IMR-90 (cell line): Measurements from ENCODE around the gene SS18L1. TPM values are rescaled to one million over a fixed set of nuclear protein-coding genes. Genes with fewer than 3 reads are reported as not detected.

Experiments
- ATAC-seq: fragments of 200-7000 bp; cut with Tn5 transposase; 2 replicates; pipeline ENCODE4 v1.9.1; 2020; ENCODE audit warnings: low read depth, mild to moderate bottlenecking, moderate library complexity
- BruUV-seq: library from RNA; stranded (reverse); fragments of 400-500 nt; replicated peaks from 2 replicates; lab custom pipeline; 2021; lab: Mats Ljungman, UMichigan
- CTCF ChIA-PET: fragments of 300-600 bp; formaldehyde crosslinking; extraction: SDS; loops from one replicate; lab custom pipeline; 2021; ENCODE audit warnings: antibody characterized with exemption; lab: Yijun Ruan, JAX
- POLR2A ChIA-PET: fragments of 300-600 bp; sonication (Branson Sonifier 250); formaldehyde crosslinking; loops from one replicate; lab custom pipeline; 2022; ENCODE audit warnings: antibody characterized with exemption; ENCODE audit not compliant: unreplicated experiment; lab: Charles Lee
- DNase-seq: peaks from one replicate; pipeline ENCODE4 v3.0.0; 2013
- H2AFZ ChIP-seq: replicated peaks from 2 replicates; pipeline ENCODE3; 2013; ENCODE audit warnings: low read length, mild to moderate bottlenecking; ENCODE audit not compliant: poor library complexity
- H2AK5ac ChIP-seq: 2 replicates; pipeline ENCODE4 v1.6.1; 2013; ENCODE audit warnings: low read depth, low read length, inconsistent platforms
- H2AK9ac ChIP-seq: replicated peaks from 2 replicates; pipeline ENCODE3; 2013; ENCODE audit warnings: mild to moderate bottlenecking, low read depth, low read length, moderate library complexity; ENCODE audit not compliant: poor library complexity
- H2BK120ac ChIP-seq: 2 replicates; pipeline ENCODE4 v1.6.1; 2013; ENCODE audit warnings: low read depth, low read length, inconsistent platforms
- H2BK15ac ChIP-seq: 3 replicates; pipeline ENCODE4 v1.6.1; 2013; ENCODE audit warnings: low read depth, low read length, inconsistent platforms
- H2BK20ac ChIP-seq: 2 replicates; pipeline ENCODE4 v1.6.1; 2013; ENCODE audit warnings: low read depth, mild to moderate bottlenecking, inconsistent platforms, low read length, moderate library complexity
- H2BK5ac ChIP-seq: 2 replicates; pipeline ENCODE4 v1.6.1; 2013; ENCODE audit warnings: mild to moderate bottlenecking, low read depth, low read length, inconsistent platforms; ENCODE audit not compliant: poor library complexity, severe bottlenecking
- H3K14ac ChIP-seq: replicated peaks from 2 replicates; pipeline ENCODE4 v1.6.1; 2013; ENCODE audit warnings: low read depth, low read length, inconsistent platforms
- H3K18ac ChIP-seq: 2 replicates; pipeline ENCODE4 v1.6.1; 2013; ENCODE audit warnings: low read depth, low read length, control low read depth
- H3K23ac ChIP-seq: 2 replicates; pipeline ENCODE4 v1.6.1; 2013; ENCODE audit warnings: low read depth, low read length, inconsistent platforms
- H3K27ac ChIP-seq: 2 replicates; pipeline ENCODE4 v1.5.1; 2013; ENCODE audit warnings: mild to moderate bottlenecking, control low read depth, low read length; ENCODE audit not compliant: insufficient read depth
- H3K27me3 ChIP-seq: 2 replicates; pipeline ENCODE4 v1.6.1; 2013; ENCODE audit warnings: low read length; ENCODE audit not compliant: control insufficient read depth, insufficient read depth
- H3K36me3 ChIP-seq: 2 replicates; pipeline ENCODE4 v1.6.1; 2013; ENCODE audit warnings: low read length, mixed read lengths; ENCODE audit not compliant: control insufficient read depth, insufficient read depth
- H3K4ac ChIP-seq: 2 replicates; pipeline ENCODE4 v1.6.1; 2013; ENCODE audit warnings: low read depth, low read length, inconsistent platforms
- H3K4me1 ChIP-seq: 2 replicates; pipeline ENCODE4 v1.6.1; 2013; ENCODE audit warnings: low read length, mixed read lengths; ENCODE audit not compliant: control insufficient read depth, insufficient read depth
- H3K4me2 ChIP-seq: 2 replicates; pipeline ENCODE4 v1.6.1; 2013; ENCODE audit warnings: low read depth, mild to moderate bottlenecking, control low read depth, low read length, moderate library complexity
- H3K4me3 ChIP-seq: 2 replicates; pipeline ENCODE4 v1.5.1; 2013; ENCODE audit warnings: low read depth, mild to moderate bottlenecking, control low read depth, low read length, moderate library complexity; ENCODE audit not compliant: insufficient read depth
- H3K56ac ChIP-seq: 2 replicates; pipeline ENCODE4 v1.6.1; 2013; ENCODE audit warnings: low read length, inconsistent platforms; ENCODE audit not compliant: insufficient read depth; ENCODE audit errors: extremely low read depth
- H3K79me1 ChIP-seq, 2 experiments: 2 replicates each; pipeline ENCODE4 v1.6.1; 2013; ENCODE audit warnings: low read length in 2 of 2, inconsistent platforms in 1 of 2, low read depth in 1 of 2
- H3K9ac ChIP-seq: 2 replicates; pipeline ENCODE4 v1.6.1; 2013; ENCODE audit warnings: low read depth, low read length, control low read depth
- H3K9me1 ChIP-seq: 2 replicates; pipeline ENCODE4 v1.6.1; 2013; ENCODE audit warnings: low read length, inconsistent platforms; ENCODE audit not compliant: insufficient read depth
- H3K9me3 ChIP-seq: 2 replicates; pipeline ENCODE4 v1.6.1; 2013; ENCODE audit warnings: low read length; ENCODE audit not compliant: control insufficient read depth, insufficient read depth
- H4K20me1 ChIP-seq: 2 replicates; pipeline ENCODE4 v1.6.1; 2013; ENCODE audit warnings: low read length, inconsistent platforms; ENCODE audit not compliant: insufficient read depth
- H4K5ac ChIP-seq: 2 replicates; pipeline ENCODE4 v1.6.1; 2013; ENCODE audit warnings: mild to moderate bottlenecking, low read depth, low read length, control low read depth
- H4K8ac ChIP-seq, 2 experiments: 2 replicates each; pipeline ENCODE4 v1.6.1; 2013; ENCODE audit warnings: low read depth in 2 of 2, low read length in 2 of 2, control low read depth in 1 of 2, inconsistent platforms in 1 of 2
- H4K91ac ChIP-seq: 2 replicates; pipeline ENCODE4 v1.6.1; 2013; ENCODE audit warnings: low read depth, low read length, inconsistent platforms; ENCODE audit not compliant: insufficient read depth
- BHLHE40 ChIP-seq: fragments of 150-350 bp; IDR thresholded peaks from 2 replicates; pipeline ENCODE4 v1.6.1; 2016; ENCODE audit warnings: mild to moderate bottlenecking, low read depth, low read length
- CHD1 ChIP-seq: IDR thresholded peaks from 2 replicates; pipeline ENCODE4 v1.6.1; 2012; ENCODE audit warnings: low read depth, low read length, improper control_type of control experiment
- CTCF ChIP-seq: conservative IDR thresholded peaks from 2 replicates; pipeline ENCODE4 v1.5.1; 2012; ENCODE audit warnings: mild to moderate bottlenecking, low read depth, low read length, improper control_type of control experiment
- ELK1 ChIP-seq: fragments of 150-350 bp; IDR thresholded peaks from 2 replicates; pipeline ENCODE4 v1.6.1; 2016; ENCODE audit warnings: low read depth, mild to moderate bottlenecking, low read length, moderate library complexity, borderline replicate concordance
- FOS ChIP-seq: fragments of 150-350 bp; IDR thresholded peaks from 2 replicates; pipeline ENCODE4 v1.6.1; 2016; ENCODE audit warnings: low read depth, low read length
- MAFK ChIP-seq: IDR thresholded peaks from 2 replicates; pipeline ENCODE4 v1.6.1; 2012; ENCODE audit warnings: low read depth, low read length, improper control_type of control experiment
- MAZ ChIP-seq: IDR thresholded peaks from 2 replicates; pipeline ENCODE4 v1.6.1; 2012; ENCODE audit warnings: low read depth, mild to moderate bottlenecking, low read length, improper control_type of control experiment, moderate library complexity, borderline replicate concordance
- MXI1 ChIP-seq: IDR thresholded peaks from 2 replicates; pipeline ENCODE4 v1.6.1; 2012; ENCODE audit warnings: low read depth, mild to moderate bottlenecking, low read length, moderate library complexity, borderline replicate concordance
- NFE2L2 ChIP-seq: fragments of 150-350 bp; IDR thresholded peaks from 2 replicates; pipeline ENCODE4 v1.6.1; 2016; ENCODE audit warnings: low read depth, mild to moderate bottlenecking, low read length
- RAD21 ChIP-seq: IDR thresholded peaks from 2 replicates; pipeline ENCODE4 v1.6.1; 2012; ENCODE audit warnings: low read length, improper control_type of control experiment
- RCOR1 ChIP-seq: IDR thresholded peaks from 2 replicates; pipeline ENCODE4 v1.6.1; 2012; ENCODE audit warnings: mild to moderate bottlenecking, low read length, improper control_type of control experiment; ENCODE audit not compliant: insufficient replicate concordance
- RFX5 ChIP-seq: IDR thresholded peaks from 2 replicates; pipeline ENCODE4 v1.8.0; 2012; ENCODE audit warnings: low read depth, mild to moderate bottlenecking, low read length, moderate library complexity
- SMC3 ChIP-seq: fragments of 150-350 bp; IDR thresholded peaks from 2 replicates; pipeline ENCODE4 v1.6.1; 2016; ENCODE audit warnings: low read depth, mild to moderate bottlenecking, antibody characterized with exemption, low read length, moderate library complexity
- WGBS, 2 experiments: methylation state at CpG; one replicate each; pipeline versions ENCODE4 v1.1.5 to v1.1.7; 2013; ENCODE audit warnings: missing lambda C conversion rate in 2 of 2; ENCODE audit not compliant: insufficient read length in 1 of 2; ENCODE audit errors: extremely low coverage in 2 of 2; 5-methylcytosine and 5-hydroxymethylcytosine counted together
- dilution Hi-C: fragments of 300-500 bp; cut with HindIII; formaldehyde crosslinking; loops from one replicate; pipeline ENCODE4 v1.14.3; 2018; ENCODE audit warnings: low sequenced_read_pairs; ENCODE audit not compliant: unreplicated experiment
- in situ Hi-C: fragments of 300-500 bp; cut with MboI; formaldehyde crosslinking; loops from 3 replicates; pipeline ENCODE4 v1.14.3; 2019; ENCODE audit warnings: low sequenced_read_pairs, inconsistent platforms, mixed read lengths
- intact Hi-C: fragments of 100-400 bp; cut with micrococcal nuclease; formaldehyde crosslinking; loops from 2 replicates; pipeline ENCODE4 v1.10.0; 2022
- polyA plus RNA-seq, 3 experiments: library from polyadenylated mRNA; depleted of rRNA; stranded (reverse); fragments of >200 nt; gene quantifications; 2 replicates each; pipeline ENCODE4 v1.2.3, GENCODE V29; 2012; ENCODE audit warnings: low replicate concordance in 1 of 3
- total RNA-seq: library from RNA; depleted of rRNA; stranded (reverse); fragments of >200 nt; gene quantifications from 2 replicates; pipeline ENCODE4 v1.2.3, GENCODE V29; 2012
- TF ChIP-seq, protein P1 (sequence below): fragments of 150-350 bp; IDR thresholded peaks from 2 replicates; pipeline ENCODE4 v1.6.1; 2017; ENCODE audit warnings: mild to moderate bottlenecking, antibody characterized with exemption, low read length, low read depth

Gene SS18L1
- total and polyA plus RNA-seq, 2 of the 4 experiments (the other 2 are of a cell fraction), result 8.1 to 12.2 TPM

DNA sequence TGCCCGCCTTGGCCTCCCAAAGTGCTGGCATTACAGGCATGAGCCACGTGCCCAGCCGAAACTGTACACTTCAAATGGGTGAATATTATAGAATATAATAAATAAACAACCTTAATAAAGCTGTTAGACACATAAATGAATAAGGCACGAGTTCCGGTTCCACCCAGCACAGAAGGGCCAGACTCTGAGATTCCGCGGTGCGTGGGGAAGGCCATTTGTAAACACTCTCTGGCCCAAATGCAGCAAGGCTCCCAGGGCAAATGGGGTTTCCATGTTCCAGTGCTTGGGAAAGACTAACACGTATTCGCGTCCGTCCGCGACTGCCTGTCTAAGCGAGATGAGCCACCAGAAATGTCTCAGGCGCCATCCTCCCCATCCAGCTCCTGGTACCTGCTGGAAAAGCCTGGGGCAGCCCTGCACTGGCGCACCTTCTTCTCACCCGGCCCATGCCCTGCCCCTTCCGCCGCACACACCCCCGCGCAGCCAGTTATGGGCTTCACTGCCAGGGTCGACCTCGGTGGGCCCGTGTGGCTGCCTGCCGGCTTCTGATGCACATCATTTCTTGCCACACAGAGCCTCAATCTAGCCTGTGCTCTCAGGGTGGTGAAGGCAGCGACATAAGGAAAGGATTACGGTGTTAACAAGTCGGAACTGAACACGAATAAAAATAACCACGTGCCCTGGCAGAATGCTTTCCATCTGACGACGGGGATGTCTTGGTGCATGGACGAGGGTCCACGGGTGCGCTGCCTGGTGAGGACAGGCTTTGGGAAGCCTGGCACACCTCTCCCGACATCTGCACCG is 26.8 kb upstream of the SS18L1 start:
- no peak overlapping the region for H3K14ac ChIP-seq
- peaks cover 33% of the 10 kb centered on the region for H3K27me3 ChIP-seq
- H3K23ac ChIP-seq, result no peak overlapping the region
- no peaks in the 10 kb centered on the region for H3K4me1 ChIP-seq
- H4K8ac ChIP-seq, result no peak overlapping the region
- WGBS, 2 experiments, result 73% methylated on average over 28 of the region's 38 CpGs; no CpG with 5 or more reads in 1 of the 2 experiments
- H3K27ac ChIP-seq, result no peak overlapping the region
- ChIA-PET POLR2A (no interaction called here), CTCF (no interaction called here)
- H3K56ac ChIP-seq, result no peak overlapping the region
- H4K91ac ChIP-seq, result no peak overlapping the region
- intact Hi-C loops, result no loop called here
- H2AFZ ChIP-seq, result no peak overlapping the region
- no peak for DNase-seq
- ATAC-seq, result no peak
- H4K5ac ChIP-seq, result no peak overlapping the region
- H3K4me3 ChIP-seq, result no peak overlapping the region
- H3K18ac ChIP-seq, result no peak overlapping the region
- H3K9me1 ChIP-seq, result no peaks in the 10 kb centered on the region
- H3K4me2 ChIP-seq, result no peak overlapping the region
- no peaks in the 10 kb centered on the region for H4K20me1 ChIP-seq
- no peaks in the 10 kb centered on the region for H3K36me3 ChIP-seq
- H3K9ac ChIP-seq, result no peak overlapping the region
- no peaks in the 10 kb centered on the region for H3K79me1 ChIP-seq
- H2BK5ac ChIP-seq, result no peak overlapping the region
- BruUV-seq, result no TSS peak
- TF ChIP-seq BHLHE40 (no peak), ELK1 (no peak), CTCF (no peak), RAD21 (no peak), NFE2L2 (no peak), CHD1 (no peak), FOS (no peak), MXI1 (no peak), RFX5 (no peak), MAZ (no peak), SMC3 (no peak), MAFK (no peak), RCOR1 (no peak)
- TF ChIP-seq, protein P1, sequence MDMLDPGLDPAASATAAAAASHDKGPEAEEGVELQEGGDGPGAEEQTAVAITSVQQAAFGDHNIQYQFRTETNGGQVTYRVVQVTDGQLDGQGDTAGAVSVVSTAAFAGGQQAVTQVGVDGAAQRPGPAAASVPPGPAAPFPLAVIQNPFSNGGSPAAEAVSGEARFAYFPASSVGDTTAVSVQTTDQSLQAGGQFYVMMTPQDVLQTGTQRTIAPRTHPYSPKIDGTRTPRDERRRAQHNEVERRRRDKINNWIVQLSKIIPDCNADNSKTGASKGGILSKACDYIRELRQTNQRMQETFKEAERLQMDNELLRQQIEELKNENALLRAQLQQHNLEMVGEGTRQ, result no peak
- dilution Hi-C loops, result no loop called here
- no peak overlapping the region for H3K4ac ChIP-seq
- in situ Hi-C loops, result no loop called here
- H2BK20ac ChIP-seq, result no peak overlapping the region
- H3K9me3 ChIP-seq, result peaks cover 17% of the 10 kb centered on the region
- H2AK5ac ChIP-seq, result no peak overlapping the region
- H2BK15ac ChIP-seq, result no peak overlapping the region
- H2AK9ac ChIP-seq, result peak overlapping the region; percentile 61
- H2BK120ac ChIP-seq, result no peak overlapping the region
